Stimulated activated CD8-positive, alpha-beta memory T cell treated with anti-CD3 and anti-CD28 coated beads, Interleukin-2, amount 100 ng/mL, for 1 hour (primary cell): ENCODE data around the gene SURF2.
"Not testable (repeated sequence)": the region's sequence is repeated elsewhere in the genome, so short reads cannot be mapped to it uniquely, and the experiment has no call there.

ENCODE experiments used
- DNase-seq, 2 donors: peaks; one replicate each; pipeline ENCODE4 v3.0.0-alpha.2; 2020; ENCODE audit warnings: low read depth in 2 of 2

The SURF2 gene

DNA sequence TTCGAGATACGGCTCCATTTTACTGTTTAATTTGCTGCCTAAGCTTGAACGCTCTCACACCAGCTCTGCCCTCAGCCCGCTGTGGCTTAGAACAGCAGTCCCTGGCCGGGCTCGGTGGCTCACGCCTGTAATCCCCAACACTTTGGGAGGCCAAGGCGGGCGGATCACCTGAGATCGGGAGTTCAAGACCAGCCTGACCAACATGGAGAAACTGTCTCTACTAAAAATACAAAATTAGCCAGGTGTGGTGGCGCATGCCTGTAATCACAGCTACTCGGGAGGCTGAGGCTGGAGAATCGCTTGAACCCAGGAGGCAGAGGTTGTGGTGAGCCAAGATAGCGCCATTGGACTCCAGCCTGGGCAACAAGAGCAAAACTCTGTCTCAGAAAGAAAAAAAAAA, 20.9 kb downstream of the SURF2 start:
- not testable (repeated sequence) for DNase-seq

DNA sequence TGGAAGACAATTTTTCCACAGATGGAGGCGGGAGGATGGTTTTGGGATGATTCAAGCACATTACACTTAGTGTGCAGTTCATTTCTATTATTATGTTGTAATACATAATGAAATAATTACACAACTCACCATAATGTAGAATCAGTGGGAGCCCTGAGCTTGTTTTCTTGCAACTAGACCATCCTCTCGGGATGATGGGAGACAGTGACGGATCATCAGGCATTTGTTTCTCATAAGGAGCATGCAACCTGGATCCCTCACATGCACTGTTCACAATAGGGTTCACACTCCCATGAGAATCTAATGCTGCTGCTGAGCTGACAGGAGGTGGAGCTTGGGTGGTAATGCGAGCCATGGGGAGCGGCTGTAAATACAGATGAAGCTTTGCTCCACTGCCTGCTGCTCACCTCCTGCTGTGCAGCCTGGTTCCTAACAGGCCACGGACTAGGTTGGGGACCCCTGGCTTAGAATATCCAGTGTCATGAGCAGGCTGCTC, 21.4 kb downstream of the SURF2 start:
- DNase-seq: no peak

DNA sequence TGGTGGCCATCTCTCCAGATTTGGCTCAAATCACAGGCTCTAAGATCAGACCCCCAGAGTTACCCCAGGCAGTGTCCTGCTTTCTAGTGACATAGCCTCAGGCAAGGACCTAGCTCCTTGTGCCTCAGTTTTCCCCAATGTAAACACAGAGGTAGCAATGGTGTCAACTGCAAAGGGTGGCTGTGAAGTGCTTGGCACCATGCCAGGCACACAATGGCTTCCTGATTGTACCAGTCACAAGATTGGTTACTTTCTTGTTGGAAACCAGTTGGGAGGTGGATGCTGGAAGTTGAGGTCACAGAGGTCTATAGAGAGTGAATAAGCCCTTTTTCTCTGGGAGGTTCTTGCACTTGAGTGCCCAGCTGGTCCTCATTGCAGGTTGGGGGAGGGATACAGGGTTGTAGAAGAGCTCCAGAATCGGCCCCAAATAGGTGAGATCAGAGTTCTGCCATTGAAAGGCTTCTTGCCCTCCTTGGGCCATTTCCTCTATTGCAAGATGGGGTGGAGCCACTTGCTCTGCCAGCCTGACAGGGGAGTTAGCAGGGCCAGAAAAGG, 22.1 kb downstream of the SURF2 start:
- no peak for DNase-seq

DNA sequence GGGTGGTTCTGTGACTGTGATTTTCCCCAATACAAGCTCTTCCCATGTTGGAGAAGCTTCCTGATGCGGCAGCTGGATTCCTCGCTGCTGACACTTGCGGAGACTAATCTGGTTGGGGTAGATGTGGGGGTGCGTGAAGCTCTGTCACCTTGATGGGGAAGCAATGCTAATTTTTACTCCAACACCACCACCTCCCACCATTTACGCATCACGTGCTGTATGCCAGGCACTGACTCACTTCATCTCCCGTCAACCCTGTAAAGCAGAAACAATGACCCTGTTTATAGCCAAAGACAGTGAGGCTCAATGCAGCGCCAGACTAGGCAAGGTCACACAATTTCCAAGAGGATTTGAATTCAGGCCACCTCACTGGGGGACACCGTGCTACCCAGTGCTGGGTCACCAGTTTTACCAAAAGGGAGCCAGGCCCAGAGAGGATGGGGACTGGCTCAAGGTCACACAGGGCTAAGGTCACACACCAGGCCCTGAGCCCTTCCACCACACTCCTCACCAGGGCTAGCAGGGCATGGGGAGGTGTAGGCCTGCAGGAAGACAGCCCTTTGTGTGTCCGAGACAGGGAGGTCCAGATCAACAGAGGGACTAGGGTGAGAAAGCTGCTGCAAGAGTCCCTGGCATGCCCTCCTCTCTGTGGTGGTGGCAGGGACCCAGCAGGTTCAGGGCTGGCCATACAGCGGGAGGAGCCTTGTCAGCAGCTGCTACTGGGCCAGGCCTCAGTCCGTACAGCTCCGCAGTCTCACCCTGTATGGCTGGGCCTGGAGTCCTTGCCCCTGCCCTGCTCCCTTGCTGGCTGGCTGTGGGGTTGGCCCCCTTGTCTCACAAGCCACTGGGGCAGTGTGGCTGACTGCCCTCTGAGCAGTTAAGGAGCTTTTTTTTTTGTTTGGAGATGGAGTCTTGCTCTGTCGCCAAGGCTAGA, 23.1 kb downstream of the SURF2 start:
- DNase-seq: no peak

DNA sequence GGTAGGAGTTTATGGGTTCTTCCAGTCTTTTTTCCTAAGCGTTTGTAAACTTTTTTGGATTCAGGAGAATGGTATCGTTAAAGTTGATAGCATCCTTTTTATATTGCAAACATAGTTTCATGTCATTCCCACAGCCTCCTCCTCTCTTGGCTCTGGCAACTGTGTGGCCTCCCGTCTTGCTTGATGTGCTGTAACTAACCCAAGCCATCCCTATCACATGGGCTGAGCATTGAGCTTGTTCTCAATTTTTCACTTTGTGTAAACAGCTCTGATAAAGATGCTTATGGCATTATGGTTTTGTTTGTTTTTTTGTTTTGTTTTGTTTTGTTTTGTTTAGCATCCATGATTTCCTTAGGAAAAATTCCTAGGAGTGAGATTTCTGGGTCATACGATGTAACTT, 24.4 kb downstream of the SURF2 start:
- no peak for DNase-seq

DNA sequence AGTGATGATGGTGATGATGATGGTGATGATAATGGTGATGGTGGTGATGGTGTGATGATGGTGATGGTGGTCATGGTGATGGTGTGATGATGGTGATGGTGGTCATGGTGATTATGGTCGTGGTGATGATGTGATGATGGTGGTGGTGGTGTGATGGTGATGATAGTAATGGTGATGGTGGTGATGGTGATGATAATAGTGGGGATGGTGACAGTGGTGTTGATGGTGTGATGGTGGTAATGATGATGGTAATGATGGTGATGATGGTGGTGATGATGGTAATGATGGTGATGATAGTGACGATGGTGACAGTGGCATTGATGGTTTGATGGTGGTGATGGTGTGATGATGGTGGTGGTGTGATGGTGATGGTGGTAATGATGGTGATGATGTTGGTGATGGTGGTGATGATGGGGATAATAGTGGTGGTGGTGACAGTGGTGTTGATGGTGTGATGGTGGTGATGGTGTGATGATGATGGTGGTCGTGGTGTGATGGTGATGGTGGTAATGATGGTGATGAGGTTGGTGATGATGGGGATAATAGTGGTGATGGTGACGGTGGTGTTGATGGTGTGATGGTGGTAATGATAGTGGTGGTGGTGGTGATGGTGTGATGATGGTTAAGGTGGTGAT, 26.3 kb downstream of the SURF2 start:
- no peak for DNase-seq

DNA sequence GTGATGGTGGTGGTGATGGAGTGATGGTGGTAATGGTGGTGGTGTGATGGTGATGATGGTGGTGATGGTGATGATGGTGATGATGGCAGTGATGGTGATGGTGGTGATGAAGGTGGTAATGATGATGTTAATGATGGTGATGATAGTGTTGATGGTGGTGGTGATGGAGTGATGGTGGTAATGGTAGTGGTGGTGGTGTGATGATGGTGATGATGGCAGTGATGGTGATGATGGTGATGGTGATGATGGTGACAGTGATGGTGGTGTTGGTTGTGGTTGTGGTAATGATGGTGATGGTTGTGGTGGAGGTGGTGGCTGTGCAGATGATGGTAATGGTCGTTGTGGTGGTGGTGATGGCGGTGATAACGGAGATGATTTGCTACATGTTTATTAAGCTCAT, 27.1 kb downstream of the SURF2 start:
- no peak for DNase-seq

DNA sequence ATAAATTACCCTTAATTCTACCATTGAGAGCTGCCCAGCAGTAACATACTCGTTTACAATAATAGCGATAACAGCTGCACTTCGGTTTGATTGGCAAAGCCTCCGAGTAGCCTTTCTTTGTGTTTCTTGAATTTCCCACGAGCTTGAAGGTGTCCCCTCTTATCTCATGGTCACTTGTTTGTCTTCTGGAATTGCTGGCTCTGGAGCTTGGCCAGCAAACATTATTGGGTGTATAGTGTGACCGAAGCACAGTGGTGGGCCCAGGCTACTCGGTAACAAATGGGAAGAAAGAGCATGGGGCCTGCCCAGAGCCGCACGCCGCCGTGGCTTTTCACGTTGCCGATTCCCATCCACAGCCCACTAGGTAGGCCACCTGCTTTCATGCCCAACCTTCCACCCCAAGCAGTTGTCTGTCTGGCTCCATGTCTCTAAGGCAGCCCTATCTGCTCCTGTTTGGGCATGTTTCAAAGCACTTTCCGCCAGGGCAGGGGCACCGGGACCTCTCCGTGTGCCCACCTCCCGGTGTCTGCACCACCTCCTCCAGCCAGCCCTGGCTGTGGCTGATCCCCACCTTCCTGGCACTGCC, 28.5 kb downstream of the SURF2 start:
- no peak for DNase-seq

DNA sequence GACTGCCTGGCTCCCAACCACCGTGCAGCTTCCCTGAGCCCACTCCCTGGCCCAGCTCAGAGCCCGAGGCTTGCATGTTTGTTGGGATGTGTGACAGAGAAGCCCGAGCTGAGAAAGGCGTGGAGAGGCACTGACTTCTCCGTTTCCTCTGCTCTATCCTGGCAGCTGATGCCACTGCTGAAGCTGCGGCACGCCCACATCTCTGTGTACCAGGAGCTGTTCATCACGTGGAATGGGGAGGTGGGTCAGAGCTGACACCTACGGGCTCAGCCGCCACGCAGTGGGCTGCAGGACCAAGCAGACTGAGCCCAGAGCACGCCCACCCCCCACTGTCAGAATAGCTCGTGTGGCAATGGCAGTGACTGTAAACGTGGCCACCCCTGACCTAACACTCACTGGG, 29.1 kb downstream of the SURF2 start:
- no peak for DNase-seq

DNA sequence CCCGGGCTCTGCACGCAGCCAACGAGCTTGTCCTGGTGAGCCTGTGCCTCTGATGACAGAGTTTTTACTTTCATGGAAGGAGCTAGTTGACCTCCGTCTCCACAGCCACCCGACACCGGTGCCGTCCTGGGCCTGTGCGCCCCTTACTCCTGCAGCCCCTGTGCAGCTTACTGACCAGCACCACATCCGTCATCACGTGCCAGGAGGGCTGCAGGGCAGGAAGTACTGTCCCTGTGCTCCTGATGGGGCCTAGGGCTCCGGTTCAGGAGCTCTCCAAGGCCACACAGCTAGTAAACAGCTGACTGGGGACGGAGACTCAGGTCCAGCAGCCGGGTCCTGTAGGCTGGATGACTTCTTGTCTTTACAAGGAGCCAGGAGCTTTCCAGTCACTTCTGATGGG, 30.0 kb downstream of the SURF2 start:
- no peak for DNase-seq

DNA sequence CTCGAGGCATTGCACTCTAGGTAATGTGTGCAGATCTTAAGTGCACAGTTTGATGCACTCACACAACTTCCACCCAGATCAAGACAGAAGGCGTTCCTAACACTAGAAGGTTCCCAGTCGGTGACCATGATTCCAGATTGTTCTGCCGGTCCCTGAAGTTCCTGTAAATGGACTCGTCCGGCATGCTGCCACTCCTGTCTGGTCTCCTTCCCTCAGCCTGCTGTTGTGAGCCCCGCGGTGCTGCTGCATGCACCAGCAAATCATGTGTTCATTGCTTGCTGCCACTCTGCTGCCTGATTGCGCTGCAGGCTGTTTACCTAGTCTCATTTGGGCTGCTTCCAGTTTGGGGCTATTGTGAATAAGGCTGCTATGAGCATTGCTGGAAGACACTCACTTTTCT, 31.3 kb downstream of the SURF2 start:
- DNase-seq: no peak

DNA sequence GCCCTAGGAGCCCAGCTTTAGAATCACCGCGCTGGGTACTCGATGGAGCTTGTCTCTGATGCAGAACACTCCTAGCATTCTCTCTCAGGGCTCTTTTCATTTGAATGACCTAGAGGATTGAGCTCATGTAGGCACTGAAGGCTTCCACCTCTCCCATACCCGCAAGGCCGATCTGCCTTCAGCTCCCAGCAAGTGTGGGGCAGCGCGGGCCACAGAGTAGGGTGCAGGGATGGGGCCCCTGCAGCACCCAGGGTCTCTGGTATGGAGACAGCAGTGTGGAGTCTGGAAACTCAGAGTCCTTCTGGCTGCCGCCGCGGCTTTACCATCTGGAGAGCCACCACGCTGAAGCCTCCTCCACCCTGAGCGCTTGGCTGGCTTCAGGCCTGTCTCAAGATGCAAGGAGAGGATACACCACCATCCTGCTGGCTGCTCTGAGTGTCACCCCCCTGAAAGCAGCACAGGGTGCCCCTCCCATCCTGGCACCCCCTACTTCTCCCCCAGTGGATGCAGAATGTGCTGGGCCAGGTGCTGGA, 32.7 kb downstream of the SURF2 start:
- DNase-seq: no peak

DNA sequence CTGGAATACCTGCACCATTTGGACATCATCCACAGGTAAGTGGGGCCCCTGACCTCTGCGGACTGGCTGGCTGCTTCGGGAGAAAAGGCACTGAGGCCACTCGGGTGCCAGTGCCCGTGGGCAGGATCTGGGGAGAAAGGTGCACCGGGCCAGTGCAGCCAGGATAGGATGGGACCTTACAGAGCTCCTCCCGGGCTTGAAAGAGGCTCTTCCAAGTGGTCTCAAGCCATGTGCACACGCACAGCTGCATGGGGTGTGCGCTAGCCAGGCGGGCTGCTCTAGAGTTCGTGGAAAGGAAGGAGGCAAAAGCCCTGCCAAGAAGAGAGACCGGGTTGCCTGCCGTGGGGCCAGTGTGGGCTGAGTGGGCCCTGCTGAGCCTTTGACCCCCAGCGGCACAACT, 33.2 kb downstream of the SURF2 start:
- no peak for DNase-seq

DNA sequence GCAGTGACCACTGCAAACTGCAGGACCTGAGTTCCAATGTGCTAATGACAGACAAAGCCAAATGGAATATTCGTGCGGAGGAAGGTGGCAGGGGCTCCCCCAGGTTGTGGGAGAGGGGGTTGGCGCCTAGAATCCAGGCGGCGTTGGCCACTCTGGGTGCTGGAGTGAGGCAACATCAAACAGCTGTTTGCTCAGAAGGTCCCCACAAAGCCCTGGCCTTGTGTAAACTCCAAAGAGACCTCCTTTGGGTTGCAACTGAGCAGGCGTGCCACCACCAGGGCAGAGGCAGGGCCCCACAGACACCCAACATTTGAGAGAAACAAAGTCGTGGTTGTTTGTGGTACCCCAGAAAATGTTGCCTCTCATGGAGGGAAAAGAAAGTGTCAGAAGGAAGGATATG, 34.4 kb downstream of the SURF2 start:
- DNase-seq: no peak

DNA sequence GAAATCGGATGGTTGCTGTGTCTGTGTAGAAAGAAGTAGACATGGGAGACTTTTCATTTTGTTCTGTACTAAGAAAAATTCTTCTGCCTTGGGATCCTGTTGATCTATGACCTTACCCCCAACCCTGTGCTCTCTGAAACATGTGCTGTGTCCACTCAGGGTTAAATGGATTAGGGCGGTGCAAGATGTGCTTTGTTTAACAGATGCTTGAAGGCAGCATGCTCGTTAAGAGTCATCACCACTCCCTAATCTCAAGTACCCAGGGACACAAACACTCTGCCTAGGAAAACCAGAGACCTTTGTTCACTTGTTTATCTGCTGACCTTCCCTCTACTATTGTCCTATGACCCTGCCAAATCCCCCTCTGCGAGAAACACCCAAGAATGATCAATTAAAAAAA, 35.1 kb downstream of the SURF2 start:
- not testable (repeated sequence) for DNase-seq

DNA sequence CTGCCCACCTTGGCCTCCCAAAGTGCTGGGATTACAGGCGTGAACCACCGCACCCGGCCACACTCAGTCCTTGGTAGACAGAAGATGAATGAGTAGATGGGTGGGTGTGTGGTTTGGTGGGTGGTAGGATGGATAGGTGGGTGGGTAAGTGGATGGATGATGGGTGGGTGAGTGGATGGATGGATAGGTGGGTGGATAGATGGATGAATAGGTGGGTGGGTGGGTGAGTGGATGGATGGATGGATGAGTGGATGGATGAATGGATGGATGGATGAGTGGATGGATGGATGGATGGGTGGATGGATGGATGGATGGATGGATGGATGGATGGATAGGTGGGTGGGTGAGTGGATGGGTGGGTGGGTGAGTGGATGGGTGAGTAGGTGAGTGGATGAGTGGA, 36.0 kb downstream of the SURF2 start:
- DNase-seq: not testable (repeated sequence)

DNA sequence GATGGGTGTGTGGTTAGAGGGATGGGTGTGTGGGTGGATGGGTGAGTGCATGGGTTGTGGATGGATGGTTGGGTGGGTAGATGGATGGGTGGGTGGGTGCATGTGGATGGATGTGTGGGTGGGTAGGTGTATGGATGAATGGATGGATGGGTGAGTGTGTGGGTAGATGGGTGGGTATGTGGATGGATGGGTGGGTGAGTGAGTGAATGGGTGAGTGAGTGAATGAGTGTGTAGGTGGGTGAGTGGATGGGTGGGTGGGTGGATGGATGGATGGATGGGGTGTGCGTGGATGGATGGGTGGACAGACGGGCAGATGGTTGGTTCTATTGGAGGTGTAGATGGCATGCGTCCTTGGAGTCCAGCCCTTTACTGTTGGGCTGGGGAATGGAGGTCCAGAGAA, 37.0 kb downstream of the SURF2 start:
- no peak for DNase-seq

DNA sequence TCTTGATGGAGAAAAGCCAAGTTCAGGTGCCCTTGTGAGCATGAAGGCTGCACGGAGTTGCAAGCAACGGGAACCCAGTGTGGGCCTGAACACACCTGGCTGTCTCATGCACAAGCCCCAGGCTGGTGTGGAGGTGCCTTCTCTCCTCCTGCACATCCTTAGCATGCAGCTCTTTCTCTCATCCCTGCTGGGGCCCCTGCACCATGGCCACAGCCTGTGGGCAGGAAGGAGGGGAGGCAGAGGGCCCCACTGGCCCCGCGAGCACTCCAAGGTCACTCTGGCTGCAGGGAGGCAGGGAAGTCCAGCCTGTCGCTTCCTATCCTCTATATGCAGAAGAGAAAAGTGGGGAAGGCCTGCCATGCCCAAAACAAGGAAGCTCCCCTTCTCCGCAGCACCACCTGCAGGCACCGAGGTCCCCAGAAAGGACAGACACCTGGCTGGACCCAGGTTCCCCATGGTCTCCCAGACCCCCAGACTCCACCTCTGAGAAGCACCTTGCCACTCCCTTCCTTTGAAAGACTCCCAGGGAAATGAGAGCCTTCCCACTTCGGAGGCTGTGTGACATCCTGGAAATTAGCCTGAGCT, 38.4 kb downstream of the SURF2 start:
- no peak for DNase-seq

DNA sequence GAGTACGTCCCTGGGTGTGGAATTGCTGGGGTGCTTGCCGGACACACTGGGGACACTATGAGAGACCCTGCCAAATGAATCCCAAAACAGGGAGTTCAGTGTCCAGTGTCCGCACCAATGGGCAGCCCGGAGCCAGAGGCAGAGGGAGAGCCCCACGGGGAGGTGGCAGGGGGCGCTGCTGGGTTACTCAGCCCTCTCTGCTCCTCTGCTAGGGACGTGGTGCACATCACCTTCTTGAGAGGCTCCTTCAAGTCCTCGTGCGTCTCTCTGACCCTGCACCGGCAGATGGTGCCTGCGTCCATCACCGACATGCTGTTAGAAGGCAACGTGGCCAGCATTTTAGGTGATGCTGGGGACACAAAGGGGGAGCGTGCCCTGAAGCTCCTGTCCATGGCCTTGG, 40.6 kb downstream of the SURF2 start:
- DNase-seq: no peak

DNA sequence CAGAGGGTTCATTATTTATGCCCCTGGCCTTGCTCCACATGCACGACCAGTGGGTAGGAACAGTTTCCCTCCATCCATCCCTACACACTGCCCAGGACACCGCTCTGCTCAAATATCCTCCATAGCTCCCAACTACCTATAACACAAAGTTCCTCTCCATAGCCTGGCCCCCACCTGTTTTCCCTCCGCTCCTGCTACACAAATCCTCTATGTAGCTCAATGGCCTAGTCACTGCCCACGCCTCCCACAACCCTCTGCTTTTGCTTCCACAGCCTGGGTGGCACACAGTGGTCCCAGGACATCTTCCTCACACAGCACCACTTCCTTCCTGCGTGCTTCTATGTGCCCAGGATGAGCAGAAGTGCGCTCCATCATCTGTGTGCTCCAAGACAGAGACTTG, 41.0 kb downstream of the SURF2 start:
- DNase-seq: no peak

DNA sequence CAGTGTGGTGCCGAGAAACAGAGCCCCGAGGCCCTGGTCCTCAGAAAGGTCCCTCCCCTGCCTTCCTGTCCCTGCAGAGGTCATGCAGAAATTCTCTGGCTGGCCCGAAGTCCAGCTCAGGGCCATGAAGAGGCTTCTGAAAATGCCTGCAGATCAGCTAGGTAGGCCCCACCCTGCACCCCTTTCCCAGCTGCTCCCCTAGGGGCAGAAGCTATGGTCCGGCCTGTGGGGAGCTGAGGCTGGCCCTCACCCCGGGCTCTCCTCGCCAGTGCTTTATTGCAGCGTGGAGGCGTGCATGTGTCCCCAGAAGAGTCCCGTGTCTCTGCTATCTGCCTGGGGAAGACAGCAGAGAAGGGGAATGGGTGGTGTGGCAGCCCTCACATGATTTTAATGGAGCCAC, 41.5 kb downstream of the SURF2 start:
- DNase-seq: no peak

DNA sequence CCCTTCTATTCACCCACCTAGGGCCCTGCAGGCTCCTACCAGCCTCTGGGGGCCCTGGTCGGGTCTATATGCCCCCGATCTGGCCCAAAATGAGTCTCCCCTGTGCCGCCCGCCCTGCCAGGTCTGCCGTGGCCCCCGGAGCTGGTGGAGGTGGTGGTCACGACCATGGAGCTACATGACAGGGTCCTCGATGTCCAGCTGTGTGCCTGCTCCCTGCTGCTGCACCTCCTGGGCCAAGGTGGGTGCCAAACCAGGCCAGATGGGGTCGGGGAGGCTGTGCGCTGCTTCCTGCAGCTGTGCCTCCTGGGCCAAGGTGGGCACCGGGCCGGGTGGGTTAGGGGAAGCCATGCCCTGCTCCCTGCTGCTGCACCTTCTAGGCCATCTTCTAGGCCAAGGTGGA, 43.9 kb downstream of the SURF2 start:
- no peak for DNase-seq
